BE2C (cell line): ENCODE measurements around the gene MECR.
"Not testable (repeated sequence)": the region's sequence is repeated elsewhere in the genome, so short reads cannot be mapped to it uniquely, and the experiment has no call there.

Source experiments
- DNase-seq: peaks from one replicate; pipeline ENCODE4 v3.0.0-alpha.2; 2020
- H3K27me3 ChIP-seq: fragments of 250-450 bp; sonication (Bioruptor Pico); 2 replicates; pipeline ENCODE4 v1.5.1; 2020; ENCODE audit warnings: mild to moderate bottlenecking
- H3K36me3 ChIP-seq: fragments of 250-450 bp; sonication (Bioruptor Pico); 2 replicates; pipeline ENCODE4 v1.5.1; 2020; ENCODE audit warnings: mild to moderate bottlenecking
- H3K4me1 ChIP-seq: fragments of 250-450 bp; sonication (Bioruptor Pico); 2 replicates; pipeline ENCODE4 v1.5.1; 2020
- H3K4me3 ChIP-seq: 2 replicates; pipeline ENCODE4 v1.5.1; 2011; ENCODE audit warnings: low read depth, low read length
- H3K9me3 ChIP-seq: fragments of 250-450 bp; sonication (Bioruptor Pico); 2 replicates; pipeline ENCODE4 v1.5.1; 2020
- TF ChIP-seq, protein P1 (sequence below): IDR thresholded peaks from 2 replicates; pipeline ENCODE4 v1.5.1; 2012; ENCODE audit warnings: mild to moderate bottlenecking, low read depth, low read length

Gene MECR

GRCh38 chr1:29230204-29230552, 556 bp downstream of the MECR start:
- TF ChIP-seq, protein P1, sequence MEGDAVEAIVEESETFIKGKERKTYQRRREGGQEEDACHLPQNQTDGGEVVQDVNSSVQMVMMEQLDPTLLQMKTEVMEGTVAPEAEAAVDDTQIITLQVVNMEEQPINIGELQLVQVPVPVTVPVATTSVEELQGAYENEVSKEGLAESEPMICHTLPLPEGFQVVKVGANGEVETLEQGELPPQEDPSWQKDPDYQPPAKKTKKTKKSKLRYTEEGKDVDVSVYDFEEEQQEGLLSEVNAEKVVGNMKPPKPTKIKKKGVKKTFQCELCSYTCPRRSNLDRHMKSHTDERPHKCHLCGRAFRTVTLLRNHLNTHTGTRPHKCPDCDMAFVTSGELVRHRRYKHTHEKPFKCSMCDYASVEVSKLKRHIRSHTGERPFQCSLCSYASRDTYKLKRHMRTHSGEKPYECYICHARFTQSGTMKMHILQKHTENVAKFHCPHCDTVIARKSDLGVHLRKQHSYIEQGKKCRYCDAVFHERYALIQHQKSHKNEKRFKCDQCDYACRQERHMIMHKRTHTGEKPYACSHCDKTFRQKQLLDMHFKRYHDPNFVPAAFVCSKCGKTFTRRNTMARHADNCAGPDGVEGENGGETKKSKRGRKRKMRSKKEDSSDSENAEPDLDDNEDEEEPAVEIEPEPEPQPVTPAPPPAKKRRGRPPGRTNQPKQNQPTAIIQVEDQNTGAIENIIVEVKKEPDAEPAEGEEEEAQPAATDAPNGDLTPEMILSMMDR, result no peak
- DNase-seq, result no peak
- H3K9me3 ChIP-seq, result no peaks in the 10 kb centered on the region
- no peaks in the 10 kb centered on the region for H3K27me3 ChIP-seq
- peak overlapping the region; percentile 71 for H3K4me3 ChIP-seq
- H3K36me3 ChIP-seq, result no peaks in the 10 kb centered on the region
- H3K4me1 ChIP-seq, result no peaks in the 10 kb centered on the region

DNA sequence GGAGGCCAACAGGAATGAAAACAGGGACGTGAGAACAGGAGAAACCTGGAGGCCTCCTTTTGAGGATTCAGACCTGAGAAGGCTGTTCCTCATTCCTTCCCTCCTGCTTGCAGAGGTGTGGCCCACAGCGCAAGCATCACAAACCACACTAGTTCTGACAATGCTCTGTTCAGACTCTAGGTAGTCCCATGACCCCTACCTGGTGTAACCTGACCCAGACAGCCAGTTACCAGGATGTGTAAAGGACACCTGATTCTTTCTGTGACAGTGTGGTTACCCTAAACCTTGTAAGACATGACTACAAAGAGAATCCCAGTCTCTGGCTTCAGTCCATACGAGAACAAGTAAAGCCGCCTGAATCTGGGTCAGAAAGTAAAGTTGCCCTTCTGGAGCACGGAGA, 3.2 kb downstream of the MECR start:
- TF ChIP-seq, protein P1, result no peak
- Histone ChIP-seq H3K9me3 (no peaks in the 10 kb centered on the region), H3K27me3 (no peaks in the 10 kb centered on the region), H3K4me3 (no peak overlapping the region), H3K36me3 (no peaks in the 10 kb centered on the region), H3K4me1 (no peaks in the 10 kb centered on the region)
- DNase-seq, result no peak

DNA sequence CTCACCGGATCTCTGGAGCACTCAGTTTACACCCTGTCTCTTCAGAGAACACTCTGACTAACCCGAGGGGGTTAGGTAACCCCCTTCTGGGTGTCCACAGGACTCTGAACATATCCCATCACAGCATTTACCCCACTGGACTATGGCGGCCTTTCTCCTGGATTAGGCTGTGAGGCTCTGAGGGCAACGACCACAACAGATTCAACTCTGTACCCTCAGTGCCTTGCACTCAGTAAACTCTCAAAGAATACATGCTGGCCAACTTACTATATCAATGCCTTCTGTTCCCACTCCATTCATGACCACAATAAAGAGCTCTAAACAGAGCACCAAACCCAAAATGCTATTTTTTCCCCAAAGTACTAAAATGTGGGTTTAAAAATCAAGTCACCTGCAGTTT, 5.4 kb downstream of the MECR start:
- no peak for DNase-seq
- H3K4me3 ChIP-seq, result no peak overlapping the region
- H3K9me3 ChIP-seq, result no peaks in the 10 kb centered on the region
- no peaks in the 10 kb centered on the region for H3K4me1 ChIP-seq
- no peaks in the 10 kb centered on the region; the same call in 1 of the 2 replicates for H3K36me3 ChIP-seq
- no peaks in the 10 kb centered on the region for H3K27me3 ChIP-seq
- TF ChIP-seq, protein P1, result no peak

- Histone ChIP-seq H3K4me1 (no peaks in the 10 kb centered on the region), H3K27me3 (no peaks in the 10 kb centered on the region), H3K9me3 (no peaks in the 10 kb centered on the region), H3K36me3 (no peaks in the 10 kb centered on the region; the same call in 1 of the 2 replicates), H3K4me3 (no peak overlapping the region)
- TF ChIP-seq, protein P1, result no peak
- no peak for DNase-seq
Measured at GRCh38 chr1:29224356-29224837, 6.3 kb downstream of the MECR start.

DNA sequence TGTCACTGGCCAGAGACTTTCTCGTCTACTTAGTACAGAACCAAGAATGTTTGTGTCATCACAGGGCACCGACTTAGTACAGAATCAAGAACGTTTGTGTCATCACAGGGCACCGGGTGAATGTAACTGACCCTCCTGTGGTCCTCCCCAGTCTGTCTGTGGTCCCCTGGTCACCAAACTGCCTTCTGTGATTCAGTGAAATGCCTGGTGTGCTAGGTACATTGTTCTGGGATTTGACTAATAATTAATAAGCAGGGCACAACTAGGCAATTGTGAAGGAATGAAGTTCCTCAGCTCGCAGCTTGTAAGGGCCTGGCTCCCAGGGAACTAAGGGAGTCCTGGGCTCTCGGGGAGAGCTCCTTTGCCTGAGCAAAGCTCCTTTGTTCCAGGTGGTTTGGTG, 7.2 kb downstream of the MECR start:
- no peaks in the 10 kb centered on the region; the same call in 1 of the 2 replicates for H3K36me3 ChIP-seq
- no peak overlapping the region for H3K4me3 ChIP-seq
- DNase-seq, result no peak
- no peaks in the 10 kb centered on the region for H3K9me3 ChIP-seq
- TF ChIP-seq, protein P1, result no peak
- H3K4me1 ChIP-seq, result no peaks in the 10 kb centered on the region
- no peaks in the 10 kb centered on the region for H3K27me3 ChIP-seq

DNA sequence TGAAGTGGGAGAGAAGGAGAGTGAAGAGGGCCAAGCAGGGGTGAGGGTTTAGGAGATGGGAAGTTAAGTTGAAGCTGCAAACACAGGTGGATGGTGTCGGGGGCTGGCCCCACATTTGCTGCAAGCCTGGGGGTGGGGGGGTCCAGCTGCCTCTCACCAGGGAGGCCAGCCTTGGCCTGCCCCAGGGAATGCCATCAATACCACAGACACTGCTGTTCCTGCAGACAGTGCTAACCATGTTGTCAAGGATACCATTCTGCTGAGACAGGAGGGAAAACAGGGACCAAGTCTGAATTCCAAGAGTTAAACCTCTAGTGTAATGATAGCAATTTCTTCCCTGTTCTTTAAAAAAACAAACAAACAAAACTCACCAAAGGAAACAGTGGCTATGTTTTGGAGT, 8.0 kb downstream of the MECR start:
- Histone ChIP-seq H3K9me3 (no peaks in the 10 kb centered on the region), H3K27me3 (no peaks in the 10 kb centered on the region), H3K36me3 (no peaks in the 10 kb centered on the region; the same call in 1 of the 2 replicates), H3K4me3 (no peak overlapping the region), H3K4me1 (no peaks in the 10 kb centered on the region)
- TF ChIP-seq, protein P1, result no peak
- no peak for DNase-seq

GRCh38 chr1:29222260-29222659, 8.5 kb downstream of the MECR start:
- H3K9me3 ChIP-seq, H3K36me3 ChIP-seq, DNase-seq, H3K4me1 ChIP-seq, H3K27me3 ChIP-seq, H3K4me3 ChIP-seq: not testable (repeated sequence)
